Measurements from ENCODE around the gene TUG1.

TUG1 gene

GRCh38 chr22:30934053-30934452 is 35.0 kb upstream of the TUG1 start:
- DNase-seq (ENCODE audit: low read depth) = no peak
- TF ChIP-seq CTCF (conservative IDR thresholded peaks at IDR 0.05; ENCODE audit: low read length) = no peak
- no peak overlapping the region for H3K4me3 ChIP-seq (ENCODE audit: low read length)

GRCh38 chr22:30940685-30941362 is 28.2 kb upstream of the TUG1 start:
- H3K4me3 ChIP-seq (ENCODE audit: low read length) = no peak overlapping the region
- no peak for DNase-seq (ENCODE audit: low read depth)
- no peak for TF ChIP-seq CTCF (conservative IDR thresholded peaks at IDR 0.05; ENCODE audit: low read length)

GRCh38 chr22:30941363-30941740 is 27.7 kb upstream of the TUG1 start:
- no peak overlapping the region for H3K4me3 ChIP-seq (ENCODE audit: low read length)
- no peak for DNase-seq (ENCODE audit: low read depth)
- no peak for TF ChIP-seq CTCF (conservative IDR thresholded peaks at IDR 0.05; ENCODE audit: low read length)

GRCh38 chr22:30943368-30943767 is 25.7 kb upstream of the TUG1 start:
- no peak for TF ChIP-seq CTCF (conservative IDR thresholded peaks at IDR 0.05; ENCODE audit: low read length)
- H3K4me3 ChIP-seq (ENCODE audit: low read length) = no peak overlapping the region
- no peak for DNase-seq (ENCODE audit: low read depth)

- no peak for TF ChIP-seq CTCF (conservative IDR thresholded peaks at IDR 0.05; ENCODE audit: low read length)
These were observed 24.1 kb upstream of the TUG1 start for GRCh38 chr22:30944986-30945385.

GRCh38 chr22:30945653-30946052 is 23.4 kb upstream of the TUG1 start:
- H3K4me3 ChIP-seq (ENCODE audit: low read length) = no peak overlapping the region

More at GRCh38 chr22:30944986-30945385, 24.1 kb upstream of the TUG1 start:
- no peak for DNase-seq (ENCODE audit: low read depth)
- no peak overlapping the region for H3K4me3 ChIP-seq (ENCODE audit: low read length)

More at GRCh38 chr22:30945653-30946052, 23.4 kb upstream of the TUG1 start:
- TF ChIP-seq CTCF (conservative IDR thresholded peaks at IDR 0.05; ENCODE audit: low read length) = no peak
- DNase-seq (ENCODE audit: low read depth) = no peak

All from AG10803 (cell line).